Cardiac muscle cell (in vitro differentiated cells and primary cell): ENCODE results near the gene SESN1. TPM values are rescaled to one million over a fixed set of nuclear protein-coding genes. Genes with fewer than 3 reads are reported as not detected.
A peak's percentile ranks its signal among the peaks of the same experiment; 100 is the strongest.

Experiments used
- DNase-seq, 2 donors: peaks; one replicate each; pipeline versions ENCODE4 v3.0.0 to v3.0.0-alpha.2; 2010 to 2017; ENCODE audit warnings: low read depth in 1 of 2, low spot score in 1 of 2
- H3K27ac ChIP-seq: fragments of 200-600 bp; sonication (generic); 2 replicates; pipeline ENCODE4 v1.5.1; 2016
- H3K27me3 ChIP-seq: fragments of 200-600 bp; sonication (generic); 2 replicates; pipeline ENCODE4 v1.6.0; 2016; ENCODE audit warnings: control low read depth
- H3K36me3 ChIP-seq: fragments of 200-600 bp; sonication (generic); 2 replicates; pipeline ENCODE4 v1.5.1; 2016; ENCODE audit warnings: control low read depth
- H3K4me1 ChIP-seq: fragments of 200-600 bp; sonication (generic); 2 replicates; pipeline ENCODE4 v1.8.1; 2017; ENCODE audit warnings: low read depth, mild to moderate bottlenecking, mixed run types
- H3K4me3 ChIP-seq: fragments of 200-600 bp; sonication (generic); 2 replicates; pipeline ENCODE4 v1.5.1; 2016; ENCODE audit warnings: mild to moderate bottlenecking
- H3K9me3 ChIP-seq: fragments of 200-600 bp; sonication (generic); 2 replicates; pipeline ENCODE4 v1.5.1; 2017; ENCODE audit warnings: low read depth, mild to moderate bottlenecking, control low read depth
- CTCF ChIP-seq: IDR thresholded peaks from 2 replicates; pipeline ENCODE4 v1.5.1; 2012; ENCODE audit warnings: low read depth, mild to moderate bottlenecking, low read length
- polyA plus RNA-seq: library from polyadenylated mRNA; unstranded; fragments of >200 nt; fragmentation: Nextera tagmentation; extraction: Ambion mirVana; gene quantifications from 2 replicates; pipeline ENCODE4 v1.2.1, GENCODE V29; 2016
- total RNA-seq: library from RNA; depleted of rRNA; stranded (reverse); fragments of >200 nt; gene quantifications from 2 replicates; pipeline ENCODE4 v1.2.3, GENCODE V29; 2016

Gene SESN1
- total and polyA plus RNA-seq, 2 experiments from 2014 or later: 16.4 to 21.5 TPM

- peaks cover 9% of the 10 kb centered on the region for H3K4me1 ChIP-seq
- DNase-seq: peak; percentile 52 to 54
- peak overlapping the region; percentile 72 for H3K4me3 ChIP-seq
- H3K36me3 ChIP-seq: no peaks in the 10 kb centered on the region
- H3K27me3 ChIP-seq: no peaks in the 10 kb centered on the region
- peak overlapping the region; percentile 78 for H3K27ac ChIP-seq
- no peak for TF ChIP-seq CTCF
- no peaks in the 10 kb centered on the region for H3K9me3 ChIP-seq
Observed at GRCh38 chr6:109008537-109009235, 86.0 kb downstream of the SESN1 start.

- Histone ChIP-seq H3K27ac (no peak overlapping the region), H3K9me3 (no peaks in the 10 kb centered on the region), H3K4me1 (peaks cover 9% of the 10 kb centered on the region), H3K36me3 (no peaks in the 10 kb centered on the region), H3K4me3 (peak overlapping the region; percentile 72), H3K27me3 (no peaks in the 10 kb centered on the region)
- DNase-seq: no peak
- no peak for TF ChIP-seq CTCF
Observed at GRCh38 chr6:109008054-109008453, 86.6 kb downstream of the SESN1 start.

DNA sequence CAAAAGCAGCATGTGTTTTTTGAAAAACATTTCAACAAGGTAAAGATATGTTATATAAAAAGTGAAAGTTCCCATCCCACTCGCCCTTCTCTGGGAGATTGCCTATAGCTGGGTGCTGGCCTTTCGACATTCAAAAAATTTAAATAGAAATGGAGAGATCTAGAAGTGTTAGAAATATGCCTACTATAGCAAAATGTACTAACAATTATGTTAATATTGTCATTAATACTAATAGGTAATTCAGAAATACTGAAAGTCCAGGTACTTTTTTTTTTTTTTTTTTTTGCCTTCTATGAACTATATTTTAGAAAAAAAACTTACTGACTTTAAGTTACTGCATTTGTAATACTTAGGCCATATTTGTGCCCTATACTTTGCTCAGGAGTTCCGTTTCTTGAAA, 87.1 kb downstream of the SESN1 start:
- TF ChIP-seq CTCF: no peak
- H3K27ac ChIP-seq: no peak overlapping the region
- no peak for DNase-seq
- no peaks in the 10 kb centered on the region for H3K27me3 ChIP-seq
- no peaks in the 10 kb centered on the region for H3K36me3 ChIP-seq
- H3K9me3 ChIP-seq: no peaks in the 10 kb centered on the region
- peaks cover 11% of the 10 kb centered on the region for H3K4me1 ChIP-seq
- H3K4me3 ChIP-seq: peak overlapping the region; percentile 72

- Histone ChIP-seq H3K4me3 (no peak overlapping the region), H3K27me3 (no peaks in the 10 kb centered on the region)
Observed at GRCh38 chr6:109006818-109007217, 87.8 kb downstream of the SESN1 start.

DNA sequence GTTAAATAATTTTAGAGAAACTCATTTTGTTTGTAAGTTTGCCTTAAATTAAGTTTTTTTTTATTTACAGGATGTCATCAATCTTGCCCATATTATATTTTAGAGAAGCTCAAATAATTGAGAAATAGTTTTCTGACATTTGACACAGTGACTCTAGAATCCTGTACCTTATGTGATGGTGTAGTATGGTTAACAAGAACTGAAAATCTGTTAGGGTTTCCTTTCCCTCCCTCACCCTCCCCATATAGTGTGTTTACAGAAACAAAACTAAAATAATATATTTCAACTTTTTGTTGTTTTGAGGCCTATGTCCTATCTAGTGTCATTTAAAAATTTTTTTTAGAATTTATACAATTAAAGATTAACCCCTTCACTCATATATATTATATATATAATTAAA, 91.8 kb downstream of the SESN1 start:
- Histone ChIP-seq H3K27ac (no peak overlapping the region), H3K27me3 (no peaks in the 10 kb centered on the region), H3K36me3 (peaks cover 19% of the 10 kb centered on the region), H3K4me3 (no peak overlapping the region), H3K4me1 (peaks cover 9% of the 10 kb centered on the region), H3K9me3 (no peaks in the 10 kb centered on the region)
- DNase-seq: no peak
- no peak for TF ChIP-seq CTCF

More at GRCh38 chr6:109006818-109007217, 87.8 kb downstream of the SESN1 start:
- Histone ChIP-seq H3K36me3 (no peaks in the 10 kb centered on the region), H3K9me3 (no peaks in the 10 kb centered on the region), H3K27ac (no peak overlapping the region), H3K4me1 (peaks cover 12% of the 10 kb centered on the region)
- no peak for TF ChIP-seq CTCF
- no peak for DNase-seq
